ENCODE results near the gene NPLOC4. TPM values are rescaled to one million over a fixed set of nuclear protein-coding genes. Genes with fewer than 3 reads are reported as not detected.

The NPLOC4 gene
- total RNA-seq, 4 donors from 2014 or later: 176 to 290 (median 263) TPM

DNA sequence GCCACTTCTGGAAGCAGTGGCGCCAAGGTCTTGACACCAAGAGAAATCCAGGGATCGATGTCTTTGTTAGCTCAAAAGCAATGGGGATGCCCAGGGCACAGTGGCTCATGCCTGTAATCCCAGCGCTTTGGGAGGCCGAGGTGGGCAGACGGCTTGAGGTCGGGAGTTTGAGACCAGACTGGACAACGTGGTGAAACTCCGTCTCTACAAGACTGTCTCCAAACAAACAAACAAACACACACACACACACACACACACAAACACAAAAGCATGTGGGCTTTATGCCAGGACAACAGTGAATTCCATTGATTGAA is 62.3 kb downstream of the NPLOC4 start:
- no peak for ATAC-seq
- Histone ChIP-seq H3K4me1 (peaks cover 12 to 17% of the 10 kb centered on the region in 2 donors), H3K27me3 (no peaks in the 10 kb centered on the region), H3K9me3 (no peaks in the 10 kb centered on the region), H3K27ac (no peak overlapping the region), H3K4me3 (no peak overlapping the region), H3K36me3 (peaks cover 0 to 54% of the 10 kb centered on the region in 2 donors)
- in situ Hi-C loops (cut with MboI; ENCODE audit: low sequenced_read_pairs in 4 of 4) (no loop called here), intact Hi-C loops (cut with DNase I; ENCODE audit: low total_unique reads) (no loop called here)
- TF ChIP-seq CTCF (IDR thresholded peaks at IDR 0.05 in 4 of 5, conservative IDR thresholded peaks at IDR 0.05 in 1 of 5): no peak
- TF ChIP-seq POLR2A (IDR thresholded peaks at IDR 0.05): no peak
- DNase-seq: no peak

DNA sequence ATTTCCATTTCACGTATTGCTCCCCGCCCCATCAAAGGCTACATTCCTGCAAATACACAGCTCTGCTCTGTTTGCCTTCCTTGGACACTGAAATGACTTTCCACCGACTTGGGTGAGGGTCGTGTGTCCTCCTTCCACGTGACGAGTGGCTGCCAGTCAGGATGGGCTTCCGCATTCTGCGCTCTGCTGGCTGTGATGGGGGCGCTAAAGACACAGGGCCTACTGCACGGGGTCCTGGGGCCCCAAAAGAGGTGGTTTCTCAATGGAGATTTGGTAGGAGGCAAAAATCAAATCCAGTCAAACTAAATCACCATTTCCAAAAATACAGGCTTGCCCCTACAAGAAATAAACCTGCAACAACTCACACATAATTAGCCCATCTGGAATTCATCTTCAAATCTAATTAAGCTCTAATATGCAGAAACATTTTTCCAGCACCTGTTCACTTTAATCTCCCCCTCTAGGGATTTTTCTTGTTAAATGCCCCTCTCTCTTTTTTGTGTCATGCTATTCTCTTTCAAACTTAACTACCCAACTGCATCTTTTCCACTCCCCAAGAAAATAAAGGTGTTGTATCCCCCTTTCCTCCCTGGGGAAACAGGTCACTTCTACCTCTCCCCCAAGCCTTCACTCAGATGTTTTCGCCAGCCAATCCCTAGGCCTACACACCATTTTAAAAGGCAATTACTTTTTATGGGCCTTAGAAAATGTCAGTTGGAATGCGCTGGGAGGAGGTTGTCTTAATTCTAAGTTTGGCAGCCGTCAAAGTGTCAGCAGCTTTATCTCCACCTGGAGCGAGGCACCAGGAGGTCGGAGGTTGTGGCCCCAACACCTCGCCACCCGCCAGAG is 62.9 kb downstream of the NPLOC4 start:
- no peak for DNase-seq
- Histone ChIP-seq H3K27me3 (no peaks in the 10 kb centered on the region), H3K4me1 (peaks cover 12 to 17% of the 10 kb centered on the region in 2 donors), H3K4me3 (no peak overlapping the region), H3K9me3 (no peaks in the 10 kb centered on the region), H3K27ac (no peak overlapping the region), H3K36me3 (peaks cover 0 to 60% of the 10 kb centered on the region in 2 donors)
- in situ Hi-C loops (cut with MboI; ENCODE audit: low sequenced_read_pairs in 4 of 4): no loop called here
- TF ChIP-seq POLR2A (IDR thresholded peaks at IDR 0.05) (no peak), CTCF (IDR thresholded peaks at IDR 0.05 in 4 of 5, conservative IDR thresholded peaks at IDR 0.05 in 1 of 5) (no peak)
- intact Hi-C loops (cut with DNase I; ENCODE audit: low total_unique reads): no loop called here
- ATAC-seq: no peak

DNA sequence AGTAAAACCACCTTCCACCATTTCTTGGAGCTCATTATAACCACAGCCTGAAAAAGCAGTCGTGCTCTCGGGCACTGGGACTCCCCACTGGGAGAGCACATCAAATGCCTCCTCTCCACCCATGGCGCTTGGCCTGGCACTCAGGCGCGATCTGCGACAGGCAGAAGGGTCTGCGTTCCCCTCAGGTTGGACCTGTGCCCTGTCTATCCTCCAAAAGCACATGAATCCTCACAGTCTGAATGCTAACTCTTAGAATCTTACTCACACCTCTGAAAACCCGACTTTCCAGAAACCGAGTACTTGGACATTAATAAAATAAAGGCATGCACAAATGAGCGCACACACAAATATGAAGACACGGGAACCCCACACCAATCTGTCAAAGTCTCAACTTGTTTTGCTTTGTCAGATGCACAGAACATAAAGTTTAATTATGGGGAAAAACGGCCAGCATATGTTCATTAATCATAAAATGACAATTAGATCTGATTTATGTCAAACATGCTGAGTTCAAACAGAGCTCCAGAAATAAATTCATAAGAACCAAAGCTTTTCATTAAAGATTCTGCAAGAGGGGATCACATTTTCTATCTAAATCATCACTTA is 64.2 kb downstream of the NPLOC4 start:
- in situ Hi-C loops (cut with MboI; ENCODE audit: low sequenced_read_pairs in 4 of 4): no loop called here

DNA sequence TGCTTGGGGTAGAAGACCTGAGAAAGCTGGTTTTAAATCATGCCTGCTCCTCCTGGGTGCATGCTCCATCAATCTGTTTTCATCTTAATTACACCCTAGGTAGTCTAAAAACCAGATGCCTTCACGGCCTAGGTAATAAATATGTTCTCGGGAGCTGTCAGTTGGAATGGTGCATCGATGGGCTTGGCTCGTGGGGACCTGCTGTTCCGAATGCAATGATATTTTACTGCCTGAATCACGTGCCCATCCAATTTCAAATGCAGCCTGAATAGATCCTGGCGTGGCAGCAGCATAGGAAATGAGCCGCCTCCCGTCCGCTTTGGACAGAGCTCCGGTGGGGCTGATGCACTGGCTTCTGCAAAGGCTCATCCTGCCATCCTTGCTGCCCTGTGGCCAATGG is 65.9 kb downstream of the NPLOC4 start:
- H3K4me1 ChIP-seq: peaks cover 17 to 19% of the 10 kb centered on the region in 2 donors
- DNase-seq (no peak), ATAC-seq (no peak)
- in situ Hi-C loops (cut with MboI; ENCODE audit: low sequenced_read_pairs in 4 of 4): no loop called here
- H3K36me3 ChIP-seq: peaks cover 0 to 66% of the 10 kb centered on the region in 2 donors
- H3K4me3 ChIP-seq: no peak overlapping the region
- H3K27ac ChIP-seq: no peak overlapping the region
- TF ChIP-seq POLR2A (IDR thresholded peaks at IDR 0.05) (no peak), CTCF (IDR thresholded peaks at IDR 0.05 in 4 of 5, conservative IDR thresholded peaks at IDR 0.05 in 1 of 5) (no peak)
- H3K9me3 ChIP-seq: no peaks in the 10 kb centered on the region
- H3K27me3 ChIP-seq: no peaks in the 10 kb centered on the region
- intact Hi-C loops (cut with DNase I; ENCODE audit: low total_unique reads): no loop called here

More for the DNA sequence above, 64.2 kb downstream of the NPLOC4 start:
- peaks cover 0 to 70% of the 10 kb centered on the region in 2 donors for H3K36me3 ChIP-seq
- TF ChIP-seq CTCF (IDR thresholded peaks at IDR 0.05 in 4 of 5, conservative IDR thresholded peaks at IDR 0.05 in 1 of 5) (no peak), POLR2A (IDR thresholded peaks at IDR 0.05) (no peak)
- no peak for DNase-seq
- H3K9me3 ChIP-seq: no peaks in the 10 kb centered on the region
- no peak overlapping the region for H3K27ac ChIP-seq
- no peak overlapping the region for H3K4me3 ChIP-seq
- intact Hi-C loops (cut with DNase I; ENCODE audit: low total_unique reads): no loop called here
- H3K27me3 ChIP-seq: no peaks in the 10 kb centered on the region
- ATAC-seq: no peak
- H3K4me1 ChIP-seq: peaks cover 7 to 18% of the 10 kb centered on the region in 2 donors

Data from gastrocnemius medialis (tissue), 4 donors.